K562 (cell line): Measurements from ENCODE around the gene AKT2. TPM values are rescaled to one million over a fixed set of nuclear protein-coding genes. Genes with fewer than 3 reads are reported as not detected.

Source experiments
- ATAC-seq: fragments of 200-7000 bp; cut with Tn5 transposase; 3 replicates; pipeline ENCODE4 v1.9.1; 2020; ENCODE audit warnings: moderate library complexity
- BruUV-seq: library from RNA; stranded (reverse); fragments of 400-500 nt; replicated peaks from 2 replicates; lab custom pipeline; 2021; lab: Mats Ljungman, UMichigan
- CTCF ChIA-PET: fragments of 300-600 bp; formaldehyde crosslinking; extraction: SDS; loops from one replicate; lab custom pipeline; 2021; ENCODE audit warnings: low intra/inter-chr PET ratio; lab: Yijun Ruan, JAX
- POLR2A ChIA-PET: fragments of 300-600, 350-650 bp; sonication (Branson Sonifier 250); formaldehyde crosslinking; extraction: SDS; loops from one replicate; lab custom pipeline; 2021; ENCODE audit warnings: antibody characterized with exemption, inconsistent platforms; lab: Yijun Ruan, JAX
- DNase-seq, 4 experiments: peaks; one replicate each; pipeline versions ENCODE4 v3.0.0 to v3.0.0-alpha.2; 2011 to 2018; ENCODE audit warnings: low spot score in 3 of 4, mixed read lengths in 3 of 4; ENCODE audit errors: extremely low read depth in 1 of 4
- FAIRE-seq: peaks from 2 replicates; lab custom pipeline; 2011; peaks lifted over from hg19 to GRCh38; lab: Jason Lieb, UNC
- H2AFZ ChIP-seq: 2 replicates; pipeline ENCODE4 v1.6.0; 2011; ENCODE audit warnings: low read depth, low read length, control low read depth, inconsistent platforms
- H3K27ac ChIP-seq: fragments of 200-600 bp; 3 replicates; pipeline ENCODE4 v1.8.0; 2011; ENCODE audit warnings: low read depth, mild to moderate bottlenecking, control low read depth, inconsistent platforms, low read length, moderate library complexity, mixed read lengths; ENCODE audit errors: extremely low read depth
- H3K27me3 ChIP-seq, 2 experiments: fragments of 300-600 bp in 1 of 2; 2 replicates in 1 of 2; 3 replicates in 1 of 2; pipeline versions ENCODE4 v1.6.0 to v1.8.0; 2011; ENCODE audit warnings: inconsistent platforms in 2 of 2, low read length in 2 of 2, mild to moderate bottlenecking in 1 of 2, mixed read lengths in 1 of 2, moderate library complexity in 1 of 2; ENCODE audit not compliant: control insufficient read depth in 2 of 2, insufficient read depth in 2 of 2
- H3K36me3 ChIP-seq: fragments of 300-600 bp; 3 replicates; pipeline ENCODE4 v1.8.0; 2011; ENCODE audit warnings: mild to moderate bottlenecking, low read length, inconsistent platforms; ENCODE audit not compliant: control insufficient read depth, insufficient read depth
- H3K4me1 ChIP-seq, 2 experiments: fragments of 200-600 bp in 1 of 2; replicated peaks in 1 of 2; 2 replicates in 1 of 2; 3 replicates in 1 of 2; pipeline versions ENCODE4 v1.5.1 to v1.8.0; 2011; ENCODE audit warnings: inconsistent platforms in 2 of 2, low read length in 2 of 2, mild to moderate bottlenecking in 1 of 2, mixed read lengths in 1 of 2, moderate library complexity in 1 of 2; ENCODE audit not compliant: control insufficient read depth in 2 of 2, insufficient read depth in 2 of 2
- H3K4me2 ChIP-seq: 2 replicates; pipeline ENCODE4 v1.6.1; 2011; ENCODE audit warnings: low read length, control low read depth, inconsistent platforms, mixed read lengths; ENCODE audit not compliant: insufficient read depth
- H3K4me3 ChIP-seq: fragments of 200-600 bp; sonication (generic), shearing (Covaris generic); 2 replicates; pipeline ENCODE4 v1.5.1; 2016; ENCODE audit warnings: control low read depth, inconsistent platforms
- H3K79me2 ChIP-seq: fragments of 200-600 bp; 3 replicates; pipeline ENCODE4 v1.8.0; 2011; ENCODE audit warnings: low read length, inconsistent platforms; ENCODE audit not compliant: control insufficient read depth, insufficient read depth
- H3K9ac ChIP-seq, 2 experiments: 2 replicates each; pipeline versions ENCODE4 v1.6.0 to v1.6.1; 2011; ENCODE audit warnings: low read depth in 2 of 2, low read length in 2 of 2, control low read depth in 1 of 2, inconsistent platforms in 1 of 2, mild to moderate bottlenecking in 1 of 2, mixed read lengths in 1 of 2; ENCODE audit not compliant: insufficient read depth in 1 of 2
- H3K9me1 ChIP-seq: one replicate; pipeline ENCODE4 v1.6.0; 2011; ENCODE audit warnings: inconsistent platforms, mild to moderate bottlenecking, low read length, moderate library complexity; ENCODE audit not compliant: control insufficient read depth, insufficient read depth
- H3K9me3 ChIP-seq: replicated peaks from 2 replicates; pipeline ENCODE4 v1.5.1; 2011; ENCODE audit warnings: low read depth, low read length, inconsistent platforms; ENCODE audit not compliant: control insufficient read depth, insufficient read depth
- H4K20me1 ChIP-seq: replicated peaks from 2 replicates; pipeline ENCODE4 v1.6.1; 2011; ENCODE audit warnings: low read length, inconsistent platforms, mixed read lengths; ENCODE audit not compliant: control insufficient read depth, insufficient read depth
- IRF1 ChIP-seq: sonication (generic); formaldehyde crosslinking; IDR thresholded peaks from 2 replicates; pipeline ENCODE4 v1.8.0; 2022; ENCODE audit warnings: missing genetic modification reagents, mild to moderate bottlenecking, borderline replicate concordance
- MCM2 ChIP-seq: fragments of 450-650 bp; IDR thresholded peaks from 2 replicates; pipeline ENCODE4 v1.6.1; 2017; ENCODE audit warnings: low read depth, mild to moderate bottlenecking
- POLR2G ChIP-seq: fragments of 200-400 bp; formaldehyde crosslinking; IDR thresholded peaks from 2 replicates; pipeline ENCODE4 v1.6.1; 2017; ENCODE audit warnings: low read depth, mild to moderate bottlenecking, antibody characterized with exemption, low read length, moderate library complexity
- PRDM10 ChIP-seq: fragments of 450-650 bp; IDR thresholded peaks from 2 replicates; pipeline ENCODE4 v1.6.1; 2018; ENCODE audit not compliant: partially characterized antibody
- WGBS: fragments of 100-300 bp; shearing (Covaris generic); methylation state at CpG from one replicate; pipeline ENCODE4 v1.1.6; 2016; ENCODE audit warnings: low coverage, mixed read lengths; ENCODE audit not compliant: insufficient coverage; ENCODE audit errors: missing lambda C conversion rate; 5-methylcytosine and 5-hydroxymethylcytosine counted together
- in situ Hi-C: fragments of 300-500 bp; cut with MboI; formaldehyde crosslinking; loops from 4 replicates; pipeline ENCODE4 v1.15.0; 2018; ENCODE audit warnings: inconsistent platforms, mixed read lengths
- intact Hi-C: fragments of 100-400 bp; cut with micrococcal nuclease; formaldehyde crosslinking; loops from 2 replicates; pipeline ENCODE4 v1.14.2; 2022
- polyA plus RNA-seq, 8 experiments: library from polyadenylated mRNA; depleted of rRNA in 4 of 8; stranded (reverse) in 5 of 8; unstranded in 3 of 8; fragments of >200 nt; fragmentation: Nextera tagmentation in 2 of 8; fragmentation: Illumina TruSeq in 1 of 8; extraction: Ambion mirVana in 2 of 8; extraction: Trizol in 1 of 8; gene quantifications; 2 replicates each; pipeline versions ENCODE4 v1.2.1 to v1.2.3, GENCODE V29; 2011 to 2014; ENCODE audit warnings: inconsistent platforms in 1 of 8, missing spikeins in 1 of 8
- total RNA-seq, 7 experiments: library from RNA; depleted of rRNA in 6 of 7; stranded (reverse); fragments of >200 nt in 6 of 7; fragmentation: Illumina TruSeq in 2 of 7; extraction: Trizol in 2 of 7; gene quantifications; 2 replicates each; pipeline versions ENCODE4 v1.2.1 to v1.2.3, GENCODE V29; 2011 to 2021; ENCODE audit warnings: low replicate concordance in 1 of 7

The AKT2 gene
- total and polyA plus RNA-seq, 9 of the 15 experiments (the other 6 are each of a cell fraction or from before 2014, with no cell fraction given), result 1.1 to 132 (median 67.7) TPM

- Histone ChIP-seq H3K9ac (peak overlapping the region in 1 of 2 experiments; percentile 28; a peak in 1 of 4 replicates), H3K9me3 (no peaks in the 10 kb centered on the region), H3K4me3 (no peak overlapping the region), H3K36me3 (peaks cover 63% of the 10 kb centered on the region; the same call in 2 of the 3 replicates), H3K27ac (no peak overlapping the region), H3K4me1 (peaks cover 16 to 47% of the 10 kb centered on the region in 2 experiments; a peak in 4 of 5 replicates), H3K27me3 (no peaks in the 10 kb centered on the region), H3K9me1 (no peaks in the 10 kb centered on the region), H3K4me2 (no peak overlapping the region), H2AFZ (no peak overlapping the region), H3K79me2 (peaks cover 84% of the 10 kb centered on the region), H4K20me1 (peaks cover 16% of the 10 kb centered on the region; the same call in 1 of the 2 replicates)
- 97% methylated on average over 21 of the region's 24 CpGs for WGBS
- FAIRE-seq (no peak), DNase-seq (no peak), ATAC-seq (no peak)
- in situ Hi-C loops, result no loop called here
- no TSS peak for BruUV-seq
- intact Hi-C loops, result no loop called here
- ChIA-PET POLR2A (interaction anchor here (0.9 to 1.1 kb wide), 2 partner anchors 10 to 11 kb away, joined by 3 to 4 read pairs; no protein-coding TSS in a partner anchor), CTCF (no interaction called here)
- TF ChIP-seq POLR2G (peak; percentile 15; the same call in 1 of the 2 replicates), MCM2 (no peak), PRDM10 (peak; percentile 48), IRF1 (no peak)
Measured at GRCh38 chr19:40263440-40264313, 21.5 kb downstream of the AKT2 start.
